ENCODE results near the gene RAD17.
A peak's percentile ranks its signal among the peaks of the same experiment; 100 is the strongest.
"Not testable (repeated sequence)": the region's sequence is repeated elsewhere in the genome, so short reads cannot be mapped to it uniquely, and the experiment has no call there.

RAD17 gene

GRCh38 chr5:69369340-69370121 lies at the start of gene RAD17, which contains the start of the genes AK6 and TAF9:
TSS of gene RAD17 (plus strand) at chr5:69369818. CDS start at chr5:69372209, 2,391 bp downstream.
TSS of gene AK6 (minus strand) at chr5:69369520. CDS start at chr5:69369490, 30 bp downstream.
TSS of gene TAF9 (minus strand) at chr5:69369520. CDS start at chr5:69365737, 3,783 bp downstream.
- DNase-seq (ENCODE audit: low read depth) = peak; percentile 86

GRCh38 chr5:69326365-69326764 lies 43.3 kb upstream of the RAD17 start:
- no peak for DNase-seq (ENCODE audit: low read depth)

GRCh38 chr5:69329905-69330489 lies 39.6 kb upstream of the RAD17 start:
- DNase-seq (ENCODE audit: low read depth) = no peak

- DNase-seq (ENCODE audit: low read depth) = no peak
Observed at GRCh38 chr5:69331528-69332445, 37.8 kb upstream of the RAD17 start.

GRCh38 chr5:69333668-69334315 lies 35.8 kb upstream of the RAD17 start:
- DNase-seq (ENCODE audit: low read depth) = not testable (repeated sequence)

GRCh38 chr5:69334793-69335268 lies 34.8 kb upstream of the RAD17 start:
- DNase-seq (ENCODE audit: low read depth) = peak; percentile 32

GRCh38 chr5:69335341-69335935 lies 34.2 kb upstream of the RAD17 start:
- no peak for DNase-seq (ENCODE audit: low read depth)

- no peak for DNase-seq (ENCODE audit: low read depth)
Observed at GRCh38 chr5:69341520-69342161, 28.0 kb upstream of the RAD17 start.

- no peak for DNase-seq (ENCODE audit: low read depth)
Observed at GRCh38 chr5:69343083-69343482, 26.5 kb upstream of the RAD17 start.

GRCh38 chr5:69350664-69351063 lies 19.0 kb upstream of the RAD17 start:
- DNase-seq (ENCODE audit: low read depth) = no peak

- no peak for DNase-seq (ENCODE audit: low read depth)
Observed at GRCh38 chr5:69359699-69360098, 9.9 kb upstream of the RAD17 start.

- DNase-seq (ENCODE audit: low read depth) = no peak
Observed at GRCh38 chr5:69360442-69360841, 9.2 kb upstream of the RAD17 start.

GRCh38 chr5:69364414-69364813 lies 5.2 kb upstream of the RAD17 start:
- DNase-seq (ENCODE audit: low read depth) = no peak

GRCh38 chr5:69364850-69365249 lies 4.8 kb upstream of the RAD17 start:
- DNase-seq (ENCODE audit: low read depth) = no peak

GRCh38 chr5:69367697-69368279 lies 1.8 kb upstream of the RAD17 start:
- DNase-seq (ENCODE audit: low read depth) = no peak

GRCh38 chr5:69368458-69369339 lies 919 bp upstream of the RAD17 start:
- no peak for DNase-seq (ENCODE audit: low read depth)

GRCh38 chr5:69370335-69370734 lies 717 bp downstream of the RAD17 start:
- not testable (repeated sequence) for DNase-seq (ENCODE audit: low read depth)

GRCh38 chr5:69372394-69372793 lies 2.8 kb downstream of the RAD17 start:
- DNase-seq (ENCODE audit: low read depth) = no peak

- no peak for DNase-seq (ENCODE audit: low read depth)
Observed at GRCh38 chr5:69374911-69375446, 5.4 kb downstream of the RAD17 start.

Measured in stimulated activated CD8-positive, alpha-beta memory T cell treated with anti-CD3 and anti-CD28 coated beads, Interleukin-12 subunit alpha, Interleukin-12 subunit beta, amount 100 ng/mL, for 4 hours (primary cell).